H1 (cell line): ENCODE results near the gene CDK9. TPM values are rescaled to one million over a fixed set of nuclear protein-coding genes. Genes with fewer than 3 reads are reported as not detected.
A peak's percentile ranks its signal among the peaks of the same experiment; 100 is the strongest.

Source experiments
- BRCA1 ChIP-seq: IDR thresholded peaks from 2 replicates; pipeline ENCODE4 v1.6.1; 2012; ENCODE audit warnings: low read depth, low read length, improper control_type of control experiment
- CEBPB ChIP-seq: IDR thresholded peaks from 2 replicates; pipeline ENCODE4 v1.6.1; 2012; ENCODE audit warnings: low read depth, low read length
- CHD7 ChIP-seq: fragments of 300-600 bp; sonication (generic); IDR thresholded peaks from 2 replicates; pipeline ENCODE4 v1.7.1; 2012; ENCODE audit warnings: low read length, moderate library complexity, mild to moderate bottlenecking, inconsistent platforms; ENCODE audit not compliant: insufficient replicate concordance
- CTCF ChIP-seq, 3 experiments: IDR thresholded peaks; 1 replicate in 2 of 3; 2 replicates in 1 of 3; pipeline versions ENCODE4 v1.5.1 to v1.6.1; 2011; ENCODE audit warnings: low read length in 3 of 3, mild to moderate bottlenecking in 3 of 3, inconsistent platforms in 2 of 3, low read depth in 1 of 3, moderate library complexity in 1 of 3; ENCODE audit not compliant: insufficient read depth in 1 of 3; ENCODE audit errors: control extremely low read depth in 1 of 3
- KDM4A ChIP-seq: IDR thresholded peaks from one replicate; pipeline ENCODE4 v1.7.1; 2012; ENCODE audit warnings: low read depth, mild to moderate bottlenecking, moderate library complexity, low read length, inconsistent platforms; ENCODE audit not compliant: severe bottlenecking
- POLR2AphosphoS5 ChIP-seq: IDR thresholded peaks from 2 replicates; pipeline ENCODE4 v1.6.1; 2011; ENCODE audit warnings: low read depth, low read length
- SAP30 ChIP-seq: fragments of 300-600 bp; sonication (generic); IDR thresholded peaks from 2 replicates; pipeline ENCODE4 v1.7.1; 2012; ENCODE audit warnings: low read length, moderate library complexity, mild to moderate bottlenecking, inconsistent platforms; ENCODE audit not compliant: insufficient read depth, insufficient replicate concordance
- SIX5 ChIP-seq: IDR thresholded peaks from 2 replicates; pipeline ENCODE4 v1.6.1; 2011; ENCODE audit warnings: mild to moderate bottlenecking, low read depth, low read length
- YY1 ChIP-seq: IDR thresholded peaks from 2 replicates; pipeline ENCODE4 v1.6.1; 2011; ENCODE audit warnings: low read depth, mild to moderate bottlenecking, low read length
- polyA plus RNA-seq, 7 experiments: library from polyadenylated mRNA; depleted of rRNA in 3 of 7; stranded (reverse) in 5 of 7; unstranded in 2 of 7; fragments of >200 nt in 5 of 7; fragments of 200-250 nt in 2 of 7; gene quantifications; 1 replicate in 5 of 7; 2 replicates in 1 of 7; 4 replicates in 1 of 7; pipeline versions ENCODE4 v1.2.1 to v1.2.3, GENCODE V29; 2011 to 2013; ENCODE audit warnings: missing spikeins in 2 of 7, mixed read lengths in 2 of 7
- total RNA-seq: library from RNA; stranded (reverse); fragmentation: NEBNext Ultra II Directional; extraction: Animal tissue kit (Norgen Biotek cat#: 25700); gene quantifications from 2 replicates; pipeline ENCODE4 v1.2.1, GENCODE V29; 2021

The CDK9 gene
- total and polyA plus RNA-seq, 2 of the 8 experiments (the other 6 are each of a cell fraction or from before 2014, with no cell fraction given): 69.1 to 87.5 TPM

GRCh38 chr9:127770583-127770904 lies 15.3 kb upstream of the CDK9 start (continued):
- TF ChIP-seq CHD7 (no peak), SAP30 (no peak), CEBPB (no peak), SIX5 (no peak), BRCA1 (no peak), KDM4A (peak; percentile 4), POLR2AphosphoS5 (no peak), YY1 (no peak), CTCF (IDR thresholded peaks at IDR 0.05; ENCODE audit: control extremely low read depth in 1 of 3, insufficient read depth in 1 of 3, low read depth in 1 of 3, low read length in 3 of 3) (peak in 1 of 3 experiments; percentile 0; a peak in 1 of 4 replicates)
- TF ChIP-seq, all 59 proteins: peak for 2
